Activated T-cell treated with anti-CD3 and anti-CD28 coated beads, Interleukin-2, amount 50 U/mL, for 48 hours (primary cell): ENCODE measurements around the gene TRAF7.

Experiments used
- DNase-seq, 2 experiments: peaks; one replicate each; pipeline ENCODE4 v3.0.0-alpha.2; 2020

TRAF7 gene

DNA sequence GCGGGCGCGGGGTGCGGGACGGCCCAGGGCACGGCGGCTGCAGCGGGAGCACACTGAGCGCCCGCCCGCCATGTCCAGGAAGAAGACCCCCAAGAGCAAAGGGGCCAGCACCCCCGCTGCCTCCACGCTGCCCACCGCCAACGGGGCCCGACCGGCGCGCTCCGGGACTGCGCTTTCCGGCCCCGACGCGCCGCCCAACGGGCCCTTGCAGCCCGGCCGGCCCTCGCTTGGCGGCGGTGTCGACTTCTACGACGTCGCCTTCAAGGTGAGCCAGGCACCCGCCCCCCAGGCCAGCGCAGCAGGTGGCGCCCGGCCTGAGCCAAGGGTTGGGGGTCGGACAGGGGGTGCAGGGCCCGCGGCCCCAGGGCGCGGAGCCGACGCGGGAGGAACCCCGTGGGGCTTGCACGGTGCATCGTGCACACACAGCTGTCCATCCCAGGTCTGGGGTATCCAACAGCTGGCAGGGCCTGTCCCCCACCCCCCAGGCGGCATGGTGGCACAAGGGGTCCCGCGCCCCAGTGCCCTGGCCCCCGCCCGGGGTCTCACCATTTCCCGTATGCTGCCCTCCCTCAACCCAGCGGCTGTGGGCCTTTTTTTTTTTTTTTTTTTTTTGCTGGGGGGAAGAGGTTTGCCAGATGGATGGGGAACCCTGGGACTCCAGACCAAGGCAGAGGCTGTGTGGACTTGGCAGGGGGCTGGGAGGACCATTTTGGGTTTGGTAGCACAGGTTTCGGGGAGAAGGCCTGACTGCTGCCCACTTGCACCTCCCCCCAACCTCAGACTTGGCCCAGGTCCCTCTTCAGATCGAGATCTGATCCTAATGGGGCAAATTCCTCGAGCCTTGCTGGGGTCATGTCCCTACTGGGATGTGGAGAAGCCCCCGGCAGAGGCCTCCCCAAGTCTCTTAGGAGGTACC, 6.6 kb upstream of the TRAF7 start:
- DNase-seq = peak; percentile 50 to 64

DNA sequence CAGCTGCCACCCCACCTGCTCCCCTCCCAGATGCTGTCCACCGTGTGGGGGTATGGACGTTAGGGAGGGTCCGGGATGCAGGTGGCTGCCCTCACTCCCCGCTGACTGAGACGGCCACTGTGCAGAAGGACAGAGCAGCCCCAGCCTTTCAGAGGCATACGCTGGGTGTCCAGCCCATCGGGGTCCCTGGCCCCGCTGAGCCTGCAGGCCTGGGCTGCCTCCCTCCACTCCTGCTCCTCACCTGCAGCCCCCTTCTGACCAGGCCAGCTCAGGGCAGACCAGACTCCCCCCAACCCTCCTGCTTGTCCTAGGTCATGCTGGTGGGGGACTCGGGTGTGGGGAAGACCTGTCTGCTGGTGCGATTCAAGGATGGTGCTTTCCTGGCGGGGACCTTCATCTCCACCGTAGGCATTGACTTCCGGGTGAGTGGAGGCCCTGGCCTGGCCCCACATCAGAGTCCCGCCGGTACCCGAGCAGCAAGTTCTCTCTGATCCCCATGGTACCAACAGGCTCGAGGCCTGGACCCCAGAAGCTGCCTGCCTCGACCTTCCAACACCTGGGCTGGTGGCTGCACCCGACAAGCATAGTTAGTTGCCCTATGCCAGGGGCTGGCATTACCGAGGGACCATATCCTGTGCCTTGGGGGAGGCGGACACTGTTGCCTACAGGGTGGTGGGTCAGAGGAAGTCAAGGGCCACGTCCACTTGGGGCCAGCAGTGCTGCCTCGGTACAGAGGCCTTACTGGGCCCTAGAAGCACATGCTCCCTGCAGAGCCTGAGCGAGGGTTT, 5.8 kb upstream of the TRAF7 start:
- DNase-seq = peak; percentile 69 to 70

DNA sequence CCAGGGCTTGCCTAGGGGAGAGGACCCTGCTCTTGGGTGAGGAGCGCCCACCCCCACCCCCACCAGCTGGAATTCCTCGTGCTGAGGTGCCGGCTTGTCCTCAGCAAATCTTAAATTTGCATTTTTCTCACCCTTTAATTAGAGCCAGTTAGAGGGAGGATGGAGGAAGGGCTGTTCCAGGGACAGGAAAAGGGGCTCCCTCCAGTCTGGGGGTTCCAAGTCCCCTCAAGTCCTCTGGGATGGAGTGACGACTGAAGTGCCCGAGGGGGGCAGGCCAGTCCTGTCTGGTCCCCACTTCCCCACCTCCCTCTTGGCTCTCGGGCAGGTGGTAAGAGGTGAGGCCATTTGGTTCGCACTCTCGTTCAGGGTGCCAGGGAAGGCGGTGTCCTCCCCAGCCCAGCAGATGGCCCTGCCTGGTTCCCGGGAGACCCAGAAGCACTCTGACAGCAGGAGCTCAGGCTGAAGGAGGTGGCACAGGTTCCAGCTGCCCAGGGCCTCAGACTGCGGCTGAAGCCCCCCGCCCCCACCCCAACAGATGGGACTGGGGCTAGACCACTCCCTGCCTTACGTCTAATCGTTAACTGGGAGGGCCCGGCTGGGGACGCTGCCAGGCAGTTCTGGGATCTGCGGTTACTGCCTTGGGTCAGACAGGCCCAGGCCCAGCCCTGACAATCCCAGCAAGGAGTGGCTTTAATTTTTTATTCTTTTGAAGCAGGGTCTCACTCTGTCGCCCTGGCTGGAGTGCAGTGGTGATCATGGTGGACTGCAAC, 5.0 kb upstream of the TRAF7 start:
- DNase-seq = no peak

DNA sequence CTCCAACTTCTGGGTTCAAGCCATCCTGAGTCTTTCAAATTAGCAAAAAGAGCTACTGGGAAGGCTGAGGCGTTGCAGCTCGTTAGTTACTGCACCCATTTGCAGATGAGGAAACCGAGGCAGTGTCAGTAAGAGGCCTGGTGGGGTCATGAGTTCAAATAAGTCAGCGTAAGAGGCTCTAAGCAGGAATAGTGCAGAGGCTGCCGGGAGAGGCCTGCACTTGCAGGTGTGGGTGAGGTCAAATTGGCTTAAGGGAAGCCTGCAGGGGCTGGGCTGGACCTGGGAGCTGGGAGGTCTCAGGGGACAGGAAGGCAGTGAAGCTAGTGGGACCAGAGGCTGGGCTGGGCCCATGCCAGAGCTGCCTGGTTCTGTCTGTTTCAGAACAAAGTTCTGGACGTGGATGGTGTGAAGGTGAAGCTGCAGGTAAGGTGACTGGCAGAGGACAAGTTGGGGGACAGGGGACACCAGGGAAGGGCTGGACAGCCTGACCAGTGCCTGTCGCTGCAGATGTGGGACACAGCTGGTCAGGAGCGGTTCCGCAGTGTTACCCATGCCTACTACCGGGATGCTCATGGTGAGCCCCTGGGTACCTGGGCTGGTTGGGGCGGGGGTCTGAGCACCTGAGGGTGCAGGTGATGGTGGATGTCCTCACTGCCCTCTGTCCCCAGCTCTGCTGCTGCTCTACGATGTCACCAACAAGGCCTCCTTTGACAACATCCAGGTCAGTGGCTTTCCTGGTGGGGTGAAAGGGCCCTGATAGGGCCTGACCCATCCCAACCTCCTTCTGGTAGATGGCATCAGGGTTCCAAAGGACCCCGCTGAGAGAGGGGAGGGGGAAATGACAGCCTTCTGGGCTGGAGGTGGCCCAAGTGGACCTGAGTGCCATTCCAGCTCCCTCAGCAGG, 4.1 kb upstream of the TRAF7 start:
- DNase-seq = peak; percentile 72 to 73

DNA sequence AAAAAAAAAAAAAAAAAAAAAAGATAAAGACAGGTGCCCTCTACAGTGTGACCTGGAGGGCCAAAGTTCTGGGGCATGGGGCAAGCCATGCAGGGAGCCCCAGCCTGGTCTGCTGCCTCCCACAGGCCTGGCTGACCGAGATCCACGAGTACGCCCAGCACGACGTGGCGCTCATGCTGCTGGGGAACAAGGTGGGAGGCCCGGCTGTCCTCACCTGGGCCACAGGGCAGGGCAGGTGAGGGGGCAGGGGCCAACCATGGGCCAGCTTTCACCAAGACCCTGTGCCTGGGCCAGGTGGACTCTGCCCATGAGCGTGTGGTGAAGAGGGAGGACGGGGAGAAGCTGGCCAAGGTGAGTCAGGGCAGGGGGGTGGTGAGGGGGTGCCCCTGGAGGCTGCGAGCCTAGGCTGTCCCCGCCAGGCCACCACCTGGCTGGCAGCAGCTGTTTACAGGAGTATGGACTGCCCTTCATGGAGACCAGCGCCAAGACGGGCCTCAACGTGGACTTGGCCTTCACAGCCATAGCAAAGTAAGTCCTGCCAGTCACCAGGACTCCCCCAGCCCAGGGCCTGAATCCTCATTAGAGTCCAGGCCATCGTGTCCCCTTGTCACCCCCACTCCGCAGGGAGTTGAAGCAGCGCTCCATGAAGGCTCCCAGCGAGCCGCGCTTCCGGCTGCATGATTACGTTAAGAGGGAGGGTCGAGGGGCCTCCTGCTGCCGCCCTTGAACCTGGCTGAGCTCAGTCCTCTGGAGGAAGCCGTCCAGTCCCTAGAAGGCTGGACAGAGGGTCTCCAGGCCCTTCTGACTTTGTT, 2.7 kb upstream of the TRAF7 start:
- peak; percentile 68 for DNase-seq

DNA sequence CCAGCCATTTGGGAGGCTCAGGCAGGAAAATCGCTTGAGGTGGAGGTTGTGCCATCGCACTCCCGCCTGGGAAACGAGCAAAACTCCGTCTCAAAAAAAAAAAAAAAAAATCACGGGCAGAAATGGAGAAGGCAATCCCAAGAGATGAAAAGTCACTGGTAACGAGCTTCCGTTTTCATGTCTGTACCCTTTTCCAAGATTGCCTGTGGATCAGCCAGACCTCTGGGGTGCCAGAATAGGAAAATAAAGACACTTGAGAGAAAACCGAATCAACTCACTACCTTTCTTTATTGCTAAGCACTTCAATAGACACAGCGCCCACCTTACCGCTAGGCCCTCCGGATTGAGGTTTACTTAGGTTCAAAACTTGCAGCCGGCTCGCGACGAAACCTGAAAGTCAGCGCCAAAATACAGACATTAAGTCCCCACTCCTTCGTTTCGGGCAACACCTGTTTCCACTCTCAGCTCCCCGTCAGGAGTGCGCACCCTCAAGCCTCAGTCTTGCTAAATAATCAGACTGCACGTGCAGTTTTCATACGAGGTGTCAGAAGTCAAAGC, 970 bp upstream of the TRAF7 start:
- DNase-seq = no peak

DNA sequence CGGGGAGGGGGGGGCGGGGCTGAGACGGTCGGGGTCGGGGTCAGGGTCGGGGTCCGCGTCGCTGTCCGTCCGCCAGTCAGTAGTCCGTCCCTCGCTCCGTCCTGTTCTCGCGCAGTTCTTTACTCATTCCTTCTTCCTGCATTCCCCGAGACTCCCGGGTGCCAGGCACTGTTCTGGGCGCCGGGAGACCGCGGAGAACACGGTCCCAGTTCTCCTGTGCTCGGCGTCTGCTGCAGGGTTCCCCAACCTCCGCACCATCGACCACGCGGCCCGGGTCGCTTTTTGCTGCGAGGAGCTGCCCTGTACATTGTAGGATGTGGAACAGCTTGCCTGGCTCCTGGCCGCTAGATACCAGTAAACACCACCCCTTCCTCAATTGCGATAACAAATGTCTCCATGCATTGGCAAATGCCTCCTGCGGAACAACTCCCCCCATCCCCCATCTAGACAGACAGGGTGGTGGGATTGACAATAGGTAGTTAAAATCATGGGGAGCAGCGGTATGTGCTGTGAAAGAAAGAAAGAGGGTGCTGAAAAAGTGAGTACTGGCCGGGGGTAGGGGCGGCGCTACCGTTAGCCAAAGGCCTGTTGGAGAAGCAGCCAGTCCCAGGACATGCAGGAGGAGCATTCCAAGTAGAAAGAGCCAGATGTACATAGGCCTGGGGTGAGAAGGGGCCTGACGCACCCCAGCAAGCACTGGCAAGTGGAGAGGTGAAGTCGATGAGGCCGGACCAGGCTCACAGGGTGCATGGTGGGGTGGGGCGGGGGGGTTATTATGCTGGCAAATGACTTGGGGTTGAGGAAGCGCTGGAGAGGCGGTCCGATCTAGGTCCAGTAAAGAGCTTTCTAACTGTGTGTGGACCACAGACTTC, 631 bp downstream of the TRAF7 start:
- peak; percentile 39 to 49 for DNase-seq

DNA sequence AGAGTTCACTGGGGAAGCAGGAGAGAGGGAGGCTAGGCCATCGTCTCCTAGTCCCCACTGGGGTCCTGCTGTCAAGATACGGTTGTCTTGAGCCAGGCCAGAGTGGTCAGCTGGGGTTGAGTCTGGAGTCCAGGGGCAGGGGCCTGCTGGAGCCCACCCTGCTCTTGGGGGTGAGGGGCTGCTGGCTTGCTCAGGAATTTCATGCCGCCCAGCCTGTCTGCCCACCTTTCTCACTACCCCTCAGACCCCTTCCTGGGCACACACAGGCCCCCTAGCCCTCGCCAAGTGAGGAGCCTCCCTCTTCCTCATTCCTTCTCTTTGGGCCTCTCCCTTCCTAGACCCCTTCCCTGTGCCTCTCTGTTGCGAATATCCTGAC, 1.3 kb downstream of the TRAF7 start:
- DNase-seq = no peak

DNA sequence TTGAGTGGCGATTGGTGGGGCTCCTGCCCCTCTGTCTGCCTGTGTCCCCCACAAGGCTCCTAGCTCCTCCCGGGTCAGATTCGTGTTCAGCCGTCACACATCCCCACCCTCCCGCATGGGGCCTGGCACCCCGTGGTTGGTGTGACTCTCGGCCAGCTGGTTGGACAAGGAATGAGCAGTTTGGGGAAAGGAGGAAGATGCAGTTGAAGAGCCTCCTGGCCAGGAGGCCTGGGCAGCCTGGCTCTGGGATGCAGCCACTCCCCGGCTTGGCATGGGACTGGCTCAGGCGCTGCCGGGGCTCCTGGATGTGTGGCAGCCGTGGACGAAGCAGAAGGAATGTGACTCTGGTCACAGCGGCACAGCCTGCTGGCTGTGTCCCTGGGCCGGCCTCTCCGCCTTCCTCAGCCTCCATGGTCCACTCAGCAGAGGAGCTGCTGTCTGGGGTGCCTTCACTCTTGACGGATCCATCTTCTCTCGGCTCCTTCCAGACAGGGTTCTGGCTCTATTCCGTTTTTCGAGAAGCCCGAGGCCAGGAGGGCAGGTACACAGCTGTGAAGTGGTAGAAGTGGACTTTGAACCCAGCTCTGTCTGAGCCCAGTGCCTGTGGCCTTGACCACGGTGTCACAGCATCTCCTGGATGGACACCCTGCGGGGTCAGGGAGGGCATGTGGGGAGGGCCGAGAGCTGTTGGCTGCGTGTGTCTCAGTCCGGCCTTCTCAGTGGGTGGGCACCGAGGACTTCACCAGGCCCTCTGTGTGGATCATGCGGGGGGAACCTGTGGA, 2.1 kb downstream of the TRAF7 start:
- DNase-seq = no peak

DNA sequence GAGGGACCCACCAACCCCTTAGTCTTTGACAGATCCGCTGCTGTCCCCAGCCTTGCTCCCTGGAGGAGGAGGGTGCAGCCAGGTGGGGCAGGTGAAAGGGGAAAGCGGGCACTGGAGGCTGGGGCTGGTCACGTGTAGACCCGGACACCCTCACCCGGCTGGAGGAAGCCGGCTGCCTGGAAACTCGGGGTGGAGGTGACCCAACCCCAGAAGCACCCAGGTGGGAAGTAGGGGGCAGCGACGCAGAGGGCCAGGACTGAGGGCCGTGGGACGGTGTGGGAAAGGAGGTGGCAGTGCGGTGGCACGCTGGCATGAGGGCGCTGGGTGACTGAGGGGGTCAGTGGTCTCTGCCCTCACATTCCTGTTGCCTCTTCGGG, 2.7 kb downstream of the TRAF7 start:
- no peak for DNase-seq

DNA sequence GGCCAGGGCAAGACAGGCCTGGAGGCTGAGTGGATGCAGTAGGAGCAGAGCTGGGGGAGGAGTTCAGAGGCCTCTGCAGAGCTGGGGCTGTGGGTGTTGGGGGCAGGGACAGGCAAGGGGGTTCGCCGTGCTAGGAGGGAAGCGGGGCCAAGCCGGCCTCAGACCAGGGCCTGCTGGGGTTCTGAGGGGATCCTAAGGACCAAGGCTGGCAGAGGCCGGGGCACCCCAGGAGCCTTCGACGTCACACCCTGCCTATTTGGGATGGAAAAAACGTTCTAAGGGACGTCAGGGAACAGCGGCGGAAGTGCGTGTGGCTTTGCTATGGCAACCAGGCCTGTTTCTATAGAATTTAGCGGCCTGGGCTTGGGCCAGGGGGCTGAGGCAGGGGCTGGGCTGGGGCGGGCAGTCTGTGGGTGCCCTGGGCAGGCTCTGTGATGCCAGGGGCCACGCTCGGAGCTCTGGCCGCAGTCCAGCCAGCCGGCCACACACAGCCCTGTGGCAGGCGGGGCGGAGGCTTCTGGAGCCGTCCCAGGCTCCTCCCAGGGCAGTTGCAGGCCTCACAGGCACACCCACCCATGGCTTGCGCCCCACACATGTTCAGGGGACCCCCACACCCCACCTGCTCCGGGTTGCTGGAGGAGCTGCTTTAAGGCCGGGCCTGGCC, 3.7 kb downstream of the TRAF7 start:
- DNase-seq = no peak

DNA sequence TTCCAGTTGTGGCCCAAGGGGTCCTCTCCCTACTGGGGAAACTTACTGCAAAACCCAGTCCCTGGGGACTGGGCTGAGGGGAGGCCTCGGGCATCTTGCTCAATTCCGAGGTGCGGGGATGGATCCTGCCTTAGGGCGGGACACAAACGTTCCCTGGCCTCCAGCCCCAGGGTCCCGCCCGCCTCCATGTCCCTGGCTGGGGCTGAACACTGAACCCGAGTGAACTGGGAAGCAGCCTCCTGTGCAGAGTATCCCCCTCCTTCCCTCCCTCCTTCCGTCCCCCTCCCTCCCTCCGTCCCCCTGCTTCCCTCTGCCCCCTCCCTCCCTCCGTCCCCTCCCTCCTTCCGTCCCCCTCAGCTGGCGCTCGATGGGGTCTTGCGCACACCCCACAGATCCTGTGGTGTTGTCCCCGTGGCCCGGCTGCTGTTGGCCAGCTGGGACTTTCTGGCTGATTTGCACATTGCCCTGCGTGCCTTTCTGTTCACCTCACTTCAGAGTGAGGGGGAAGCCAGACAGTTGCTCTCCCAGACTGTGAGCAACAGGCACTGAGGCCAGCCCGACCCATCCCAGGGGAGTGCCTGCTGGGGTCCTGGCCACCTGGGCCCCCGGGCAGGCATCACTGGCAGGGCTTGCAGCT, 5.5 kb downstream of the TRAF7 start:
- DNase-seq = no peak

DNA sequence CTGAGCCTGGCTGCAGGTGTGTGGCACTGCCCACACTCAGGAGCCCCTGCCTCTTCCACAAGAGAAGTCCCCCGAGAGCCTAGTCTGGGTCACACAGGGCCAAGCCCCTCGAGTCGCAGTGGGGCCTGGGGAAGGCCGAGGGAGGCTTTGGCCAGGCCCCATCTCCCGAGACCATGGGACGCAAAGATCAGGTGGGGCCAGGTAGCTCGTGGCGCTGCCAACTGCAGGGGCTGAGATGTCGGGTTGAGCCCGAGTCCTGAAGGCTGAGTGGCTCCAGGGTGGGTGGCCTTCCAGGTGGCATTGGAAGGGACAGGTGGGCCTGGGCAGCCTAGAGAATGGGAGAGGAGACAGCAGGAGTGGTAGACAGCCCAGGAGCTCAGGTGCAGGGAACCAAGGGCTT, 6.3 kb downstream of the TRAF7 start:
- DNase-seq = no peak

DNA sequence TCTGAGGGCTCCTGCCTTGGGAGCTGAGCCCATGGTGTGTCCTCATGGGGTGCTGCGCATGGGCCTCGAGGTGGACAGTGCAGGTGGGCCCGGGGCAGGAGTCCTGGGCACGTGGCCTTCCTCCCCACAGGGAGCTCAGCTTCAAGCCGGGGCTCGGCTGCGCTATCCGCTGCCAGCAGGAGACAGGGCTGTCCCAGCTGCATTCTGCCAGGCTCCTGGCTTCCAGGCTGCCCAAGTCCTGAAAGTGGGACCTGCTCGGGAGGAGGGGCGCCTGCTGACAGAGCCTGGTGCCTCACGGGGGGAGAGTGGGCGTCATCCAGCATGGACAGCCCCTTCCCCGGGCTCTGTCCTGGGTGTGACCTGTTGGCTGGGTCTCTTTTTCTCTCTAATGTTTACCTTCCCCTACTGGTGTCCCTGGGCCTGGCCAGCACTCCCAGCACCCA, 7.1 kb downstream of the TRAF7 start:
- DNase-seq = no peak

DNA sequence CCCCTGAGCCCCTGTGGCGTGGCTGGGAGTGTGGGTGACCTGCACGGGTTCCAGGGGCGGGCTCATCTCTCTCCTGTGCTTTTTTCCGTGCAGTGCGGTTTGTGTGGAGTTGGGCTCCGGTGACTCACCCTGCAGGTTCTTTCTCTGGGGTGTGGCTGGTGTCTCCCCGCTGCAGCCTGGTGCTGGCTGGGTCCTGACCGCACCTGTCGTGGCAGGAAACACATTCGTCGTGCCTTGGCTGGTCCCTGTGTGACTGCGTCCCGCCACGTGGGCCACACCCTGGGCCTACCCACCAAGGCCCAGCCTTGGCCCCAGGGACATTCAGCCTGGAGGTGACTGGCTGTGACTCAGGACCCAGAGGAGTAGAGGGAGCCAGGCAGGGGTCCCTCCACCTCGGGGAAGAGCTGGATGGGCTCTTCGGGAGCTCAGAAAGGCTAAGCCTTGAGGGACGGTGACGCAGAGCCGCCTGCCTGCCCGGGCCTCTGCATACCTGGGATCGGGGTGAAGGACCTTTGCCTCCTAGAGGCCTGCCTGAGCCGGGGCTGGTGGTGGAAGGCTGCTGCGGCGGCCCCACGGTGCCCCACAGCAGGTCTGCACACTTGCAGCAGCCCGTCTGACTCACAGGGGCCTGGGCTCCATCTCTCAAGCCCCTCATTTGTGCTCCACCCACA, 7.8 kb downstream of the TRAF7 start:
- no peak for DNase-seq

DNA sequence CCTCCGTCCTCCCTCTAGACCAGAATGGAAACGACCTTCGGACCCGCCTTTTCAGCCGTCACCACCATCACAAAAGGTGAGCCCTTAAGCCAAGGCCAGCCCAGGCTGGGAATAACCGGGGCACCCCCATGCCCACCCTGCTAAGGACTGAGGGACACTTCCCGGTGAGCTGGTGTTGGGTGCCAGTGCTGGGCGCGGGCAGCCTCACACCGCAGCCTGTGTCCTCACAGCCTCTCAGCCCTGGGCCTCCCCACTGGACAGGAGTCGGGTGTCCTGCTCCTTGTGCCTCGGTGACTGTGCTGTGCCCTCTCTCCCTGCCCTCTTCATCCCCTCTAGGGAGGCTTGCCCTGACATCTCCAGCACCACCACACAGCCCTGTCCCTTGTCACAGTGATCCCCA, 10.3 kb downstream of the TRAF7 start:
- DNase-seq = no peak

DNA sequence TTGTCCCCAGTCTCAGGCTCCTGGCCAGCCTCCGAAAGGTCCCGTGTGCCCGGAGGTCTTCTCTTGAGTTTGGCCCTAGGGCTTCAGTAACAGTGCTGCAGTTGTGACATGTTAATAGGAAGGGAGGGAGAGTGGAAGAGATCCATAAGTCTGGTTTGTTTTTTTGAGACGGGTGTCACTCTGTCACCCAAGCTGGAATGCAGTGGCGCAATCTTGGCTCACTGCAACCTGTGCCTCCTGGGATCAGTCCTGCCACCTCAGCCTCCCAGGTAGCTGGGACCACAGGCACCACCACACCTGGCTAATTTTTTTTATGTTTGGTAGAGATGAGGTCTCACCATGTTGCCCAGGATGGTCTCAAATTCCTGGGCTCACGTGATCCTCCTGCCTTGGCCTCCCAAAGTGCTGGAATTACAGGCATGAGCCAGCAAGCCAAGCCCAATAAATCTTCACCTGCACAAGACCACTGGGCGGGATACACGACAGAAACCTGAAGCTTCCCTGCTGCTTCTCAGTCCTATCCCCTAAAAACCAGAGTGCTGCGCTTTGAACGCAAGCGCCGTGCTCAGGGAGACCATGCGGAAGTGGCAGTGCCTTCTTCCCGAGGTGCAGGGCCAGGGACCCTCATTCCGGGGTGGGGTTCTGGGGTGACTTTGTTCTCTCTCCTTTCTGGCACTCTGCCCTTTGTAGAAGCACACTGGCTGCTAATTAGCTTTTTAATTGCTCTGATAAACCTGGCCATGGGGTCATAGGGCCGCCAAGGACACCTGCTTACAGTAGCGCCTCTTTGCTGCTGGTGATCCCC, 10.9 kb downstream of the TRAF7 start:
- DNase-seq = no peak
